Stimulated activated CD8-positive, alpha-beta memory T cell treated with anti-CD3 and anti-CD28 coated beads, Interleukin-4, amount 100 ng/mL, for 1 hour (primary cell): Measurements from ENCODE around the gene NCK1.

Experiments used
- DNase-seq, 2 donors: peaks; one replicate each; pipeline ENCODE4 v3.0.0-alpha.2; 2020; ENCODE audit warnings: low read depth in 2 of 2, low spot score in 1 of 2

Gene NCK1

DNA sequence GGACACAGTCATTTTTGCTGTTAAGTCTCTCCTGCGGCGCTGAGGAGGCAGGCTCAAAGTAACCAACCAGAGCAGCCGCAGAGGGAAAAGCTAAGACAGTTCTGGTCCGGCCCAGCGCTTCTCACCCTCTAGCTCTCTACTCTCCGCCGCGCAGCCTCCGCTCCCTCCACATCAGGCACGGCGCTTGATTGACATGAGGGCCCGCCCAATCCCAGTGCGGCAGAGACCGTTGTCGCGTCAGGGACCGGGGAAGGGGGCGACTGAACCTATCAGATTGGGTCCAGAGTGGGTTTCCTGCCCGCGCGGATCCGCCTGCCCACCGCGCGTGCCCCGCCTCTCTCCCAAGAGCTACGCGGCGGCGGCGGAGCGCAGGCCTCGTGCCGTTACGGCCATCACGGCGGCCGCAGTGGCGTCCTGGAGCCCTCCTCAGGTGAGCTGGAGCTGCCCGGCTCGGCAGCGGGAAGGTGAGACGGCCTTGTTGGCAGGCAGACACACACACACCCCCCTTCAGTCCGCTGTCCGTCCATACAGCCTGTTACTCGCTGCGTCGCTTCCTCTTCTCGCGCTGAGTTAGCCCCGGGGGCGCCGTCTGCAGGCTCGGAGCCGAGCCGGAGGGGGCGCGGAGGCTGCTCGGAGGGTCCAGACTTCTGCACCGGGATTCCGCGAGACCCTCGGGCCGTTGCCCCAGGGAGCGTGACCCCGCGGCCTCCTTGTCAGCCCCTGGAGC lies at the start of gene NCK1:
TSS of gene NCK1 (plus strand) at position 319 of the 727 bp plus-strand sequence. CDS start 65,794 bp downstream, outside the sequence.
- DNase-seq: peak; percentile 90 to 98

- DNase-seq: no peak
Measured at GRCh38 chr3:136817448-136817847, 44.6 kb upstream of the NCK1 start.

DNA sequence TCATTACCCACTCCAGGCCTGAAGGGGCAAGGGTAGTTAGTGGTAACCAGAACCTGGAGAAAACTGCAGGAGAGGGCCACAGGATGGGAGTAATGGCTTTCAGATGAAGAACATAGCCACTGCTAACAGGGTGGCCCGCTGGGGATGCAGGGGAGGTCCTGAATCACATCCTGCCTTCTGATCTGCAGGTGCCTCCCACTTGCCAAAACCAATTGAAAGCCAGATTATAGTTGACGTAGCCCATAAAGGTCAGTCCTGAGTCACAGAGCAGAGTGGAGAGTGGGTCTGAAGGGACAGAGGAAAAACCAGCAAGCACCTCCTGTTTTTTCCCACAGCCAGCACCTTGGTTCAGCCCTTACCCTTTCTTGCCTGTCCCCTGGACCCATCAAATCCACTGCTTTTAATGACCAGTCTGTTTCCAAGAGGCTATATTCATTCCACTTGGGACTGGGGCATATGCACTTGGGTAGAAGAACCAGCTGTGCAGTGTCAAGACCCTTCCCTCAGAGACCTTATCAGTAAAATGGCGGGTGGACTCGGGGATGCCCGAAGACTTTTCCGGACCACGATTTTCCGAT lies 43.7 kb upstream of the NCK1 start:
- DNase-seq: no peak

- no peak for DNase-seq
Measured at GRCh38 chr3:136818769-136819391, 43.1 kb upstream of the NCK1 start, which contains the start of gene SLC35G2. TSS of gene SLC35G2 (plus strand) at chr3:136819126. CDS start at chr3:136854461, 35,335 bp downstream.

- no peak for DNase-seq
Measured at GRCh38 chr3:136819392-136819730, 42.6 kb upstream of the NCK1 start.

GRCh38 chr3:136819731-136820679 lies 42.0 kb upstream of the NCK1 start:
- no peak for DNase-seq

- DNase-seq: no peak
Measured at GRCh38 chr3:136831461-136831860, 30.5 kb upstream of the NCK1 start.

DNA sequence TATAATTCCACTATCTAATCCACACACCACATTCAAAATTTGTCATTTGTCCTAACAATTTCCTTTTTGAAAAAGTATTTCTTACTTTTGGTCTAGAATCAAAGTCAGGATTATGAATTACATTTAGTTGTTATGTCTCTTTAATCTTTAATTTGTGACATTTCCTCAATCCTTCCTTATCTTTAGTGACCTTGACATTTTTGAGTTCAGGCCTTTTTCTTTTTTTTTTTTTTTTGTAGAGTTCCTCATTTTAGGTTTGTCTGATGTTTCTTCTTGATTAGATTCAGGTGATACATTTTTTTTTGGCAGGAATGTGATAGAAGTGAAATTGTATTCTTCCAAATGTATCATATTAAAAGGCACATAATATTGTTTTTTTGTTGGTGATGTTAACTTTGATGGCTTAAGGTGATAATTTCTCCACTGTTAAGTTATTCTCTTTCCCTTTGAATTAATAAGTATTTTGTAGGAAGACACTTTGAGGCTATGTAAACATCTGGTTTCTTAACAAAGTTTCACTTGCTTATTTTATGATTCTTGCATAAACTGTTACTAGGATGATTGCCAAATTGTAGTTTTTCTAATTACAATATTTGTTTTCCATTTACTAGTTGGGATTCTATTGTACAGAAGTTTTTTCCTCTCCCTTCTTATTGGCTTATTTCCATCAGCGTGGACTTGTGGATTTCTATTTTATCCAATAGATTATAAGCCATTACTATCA lies 26.8 kb upstream of the NCK1 start:
- no peak for DNase-seq

DNA sequence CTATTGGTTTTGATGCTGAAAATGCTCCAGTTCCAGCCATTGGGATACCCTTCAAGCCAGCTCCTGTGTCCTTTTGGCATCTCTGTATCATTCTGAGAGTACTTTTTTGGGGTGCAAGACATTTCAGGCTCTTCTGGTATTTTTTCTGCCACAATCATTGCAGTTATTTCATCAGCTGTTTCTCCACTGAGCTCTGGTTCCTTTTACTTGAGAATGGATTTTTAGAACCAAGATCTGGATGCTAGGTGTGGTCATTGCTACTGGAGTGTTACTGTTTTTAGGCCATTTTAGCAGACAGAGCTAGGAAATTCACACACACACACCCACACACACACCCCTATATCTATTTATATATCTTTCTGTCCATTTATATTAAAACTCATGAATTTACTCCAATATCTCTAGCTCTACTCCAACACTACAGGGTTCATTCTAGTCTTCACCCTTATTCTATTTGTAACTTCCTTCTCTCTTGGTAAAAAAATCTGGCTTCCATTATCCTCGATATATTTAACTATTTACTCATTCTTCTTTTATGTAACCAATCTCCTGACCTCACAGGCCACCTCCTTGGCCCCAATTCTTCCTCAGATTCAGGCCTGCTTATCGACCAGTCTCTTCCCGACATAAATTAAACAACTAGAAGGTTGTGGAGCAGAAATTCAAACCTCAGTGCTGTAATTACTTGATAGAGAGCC lies 26.0 kb upstream of the NCK1 start:
- no peak for DNase-seq

- no peak for DNase-seq
Measured at GRCh38 chr3:136836511-136837156, 25.4 kb upstream of the NCK1 start.

DNA sequence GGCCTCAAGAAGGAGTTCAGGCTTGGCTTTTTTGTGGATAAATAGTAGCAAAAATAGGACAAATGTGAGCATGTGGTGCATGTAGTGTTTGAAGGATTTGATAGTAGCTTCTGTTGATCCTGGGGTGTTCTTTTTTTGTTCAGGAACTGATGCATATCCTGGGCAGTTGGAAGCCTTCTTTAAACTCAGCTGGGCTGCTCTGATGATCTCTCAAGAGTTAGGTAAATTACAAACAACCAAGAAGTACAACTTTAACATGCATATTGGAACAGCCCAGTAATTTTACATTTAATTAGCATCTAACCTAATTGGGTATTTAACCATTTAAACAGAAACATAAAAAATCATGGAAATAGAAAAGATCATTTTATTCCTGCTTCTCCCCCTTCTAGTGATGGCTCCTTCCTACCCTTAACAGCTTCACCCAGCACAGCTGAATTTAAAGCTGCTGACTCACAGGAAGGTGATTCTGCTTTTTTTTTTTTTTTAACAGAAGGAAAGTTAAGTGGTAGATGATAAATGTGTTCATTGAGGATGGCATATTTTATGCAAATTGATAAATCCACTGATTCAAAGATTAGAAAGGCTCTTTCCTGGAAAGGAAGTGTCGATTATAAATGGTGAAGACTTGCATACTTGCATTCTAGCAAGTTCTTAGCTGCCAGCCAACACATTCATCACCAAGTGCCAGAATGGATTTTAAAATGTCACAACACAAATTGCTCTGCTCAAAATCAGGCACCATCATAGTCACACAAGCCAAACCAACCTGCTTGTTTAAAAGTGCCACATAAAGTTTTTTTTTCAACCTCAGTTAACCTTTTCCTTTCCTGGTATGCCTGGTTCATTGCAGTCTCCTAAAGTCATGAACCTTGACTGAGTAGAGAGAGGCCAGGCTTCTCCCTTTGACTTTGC lies 23.1 kb upstream of the NCK1 start:
- no peak for DNase-seq

DNA sequence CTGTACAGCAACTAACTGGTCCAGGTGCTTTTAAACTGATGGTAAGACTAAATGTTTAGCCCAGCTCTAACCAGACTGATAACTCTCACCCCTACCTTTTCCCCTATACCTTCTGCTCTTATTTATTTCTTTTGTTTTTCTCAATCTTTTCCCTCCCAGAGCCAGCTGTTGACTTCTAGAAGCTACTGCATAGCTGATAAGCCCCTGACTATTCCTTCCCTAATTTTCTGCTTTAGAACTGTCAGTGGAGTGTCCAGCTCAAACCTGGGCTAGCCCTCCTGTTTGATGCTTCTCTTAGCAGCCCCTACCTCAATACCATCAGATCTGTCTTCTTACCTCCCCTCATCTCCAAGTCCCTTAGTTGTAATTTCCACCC lies 22.5 kb upstream of the NCK1 start:
- no peak for DNase-seq

DNA sequence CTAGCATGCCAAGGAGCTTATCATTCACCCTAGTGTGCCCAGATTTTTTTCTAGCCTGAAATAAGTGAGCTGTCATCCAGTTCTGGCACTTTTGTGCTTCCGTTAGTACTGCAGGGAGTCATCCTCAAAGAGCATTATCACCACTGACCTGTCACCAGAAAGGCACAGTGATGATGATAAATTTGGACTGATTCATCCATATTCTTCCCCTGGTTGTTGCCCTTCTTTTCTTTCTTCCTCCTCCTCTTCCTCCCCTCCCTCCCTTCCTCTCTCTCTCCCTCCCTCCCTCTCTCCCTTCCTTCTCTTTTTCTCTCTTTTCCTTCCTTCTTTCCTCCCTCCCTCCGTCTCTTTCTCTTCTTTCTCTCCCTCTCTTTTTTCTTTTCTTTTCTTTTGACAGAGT lies 21.8 kb upstream of the NCK1 start:
- no peak for DNase-seq

GRCh38 chr3:136842294-136842693 lies 19.7 kb upstream of the NCK1 start:
- no peak for DNase-seq

DNA sequence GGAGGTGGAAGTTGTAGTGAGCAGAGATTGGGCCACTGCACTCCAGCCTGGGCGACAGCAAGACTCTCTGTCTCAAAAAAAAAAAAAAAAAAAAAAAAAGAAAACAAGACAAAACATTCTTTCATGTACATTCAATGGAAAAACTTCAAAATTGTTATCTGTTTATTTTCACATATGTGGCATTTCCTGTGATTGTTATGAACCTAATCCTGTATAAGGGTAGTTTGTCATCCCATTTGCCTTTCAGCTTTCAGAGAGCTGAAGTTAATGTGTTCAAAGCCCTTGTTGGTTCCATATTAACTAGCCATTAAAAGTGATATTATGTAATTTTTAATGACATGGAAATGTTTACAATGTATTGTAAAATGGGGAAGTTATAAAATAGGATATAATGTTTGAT lies 17.3 kb upstream of the NCK1 start:
- no peak for DNase-seq

- DNase-seq: no peak
Measured at GRCh38 chr3:136852180-136852579, 9.8 kb upstream of the NCK1 start.

DNA sequence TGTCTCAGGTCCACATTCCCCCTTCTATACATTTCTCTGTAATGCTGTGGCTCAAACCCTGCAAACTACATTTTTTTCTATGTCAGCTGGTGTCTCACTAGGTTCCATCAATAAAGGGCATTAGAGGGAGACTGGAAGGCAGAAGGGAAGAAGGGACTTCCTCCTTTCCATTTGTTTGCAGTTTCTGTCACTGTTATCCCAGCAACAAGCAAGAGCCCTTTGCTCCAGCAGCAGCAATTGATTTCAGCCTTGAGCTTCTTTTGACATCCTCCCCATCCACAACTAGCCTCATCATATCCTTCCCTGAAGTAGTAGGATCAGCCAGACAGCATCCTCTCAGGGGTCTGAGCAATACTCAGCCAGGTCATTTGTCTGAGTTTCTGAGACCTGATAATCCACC lies 5.3 kb upstream of the NCK1 start:
- no peak for DNase-seq

GRCh38 chr3:136858381-136858780 lies 3.6 kb upstream of the NCK1 start:
- DNase-seq: no peak

- DNase-seq: no peak
Measured at GRCh38 chr3:136860541-136860940, 1.5 kb upstream of the NCK1 start.
